ENCODE data around the gene OBSCN.

The OBSCN gene

DNA sequence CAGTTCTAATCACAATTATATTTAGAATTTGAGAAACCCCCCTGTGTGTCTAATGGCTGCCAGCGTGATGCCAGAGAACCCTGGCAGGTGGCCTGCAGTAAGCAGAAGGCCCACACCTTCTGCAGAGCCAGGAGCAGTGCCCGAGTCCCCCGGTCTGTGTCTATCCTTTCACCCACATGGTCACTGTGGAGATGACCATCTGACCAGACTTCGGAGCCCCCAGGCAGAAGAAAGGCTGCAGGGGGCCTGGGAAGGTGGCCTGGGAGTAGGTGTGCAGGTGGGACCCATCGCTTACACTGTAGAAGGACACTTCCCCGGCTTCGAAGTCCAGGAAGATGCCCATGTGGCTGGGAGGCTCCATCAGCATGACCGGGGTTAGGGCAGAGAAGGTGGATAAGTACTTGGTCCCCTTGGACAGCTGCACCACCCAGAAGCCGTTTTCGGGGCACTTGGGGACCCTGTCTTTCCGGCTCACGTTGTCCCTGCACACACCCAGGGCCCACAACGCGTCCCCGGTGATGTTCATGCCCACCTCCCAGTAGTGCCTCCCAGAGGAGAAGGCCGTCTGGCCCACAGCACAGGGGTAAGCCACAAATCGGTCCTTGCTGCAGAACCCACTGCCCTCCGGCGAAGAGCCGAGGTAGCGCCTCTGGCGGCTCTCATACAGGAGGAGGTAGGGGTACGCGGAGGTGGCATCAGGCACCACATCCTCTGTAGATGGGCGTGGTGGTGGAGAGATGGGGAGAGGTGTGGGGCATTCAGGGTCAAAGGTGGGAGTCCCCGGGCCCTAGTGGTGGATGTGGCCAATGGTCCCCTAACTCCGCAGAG is 200.4 kb downstream of the OBSCN start:
- DNase-seq, result no peak

DNA sequence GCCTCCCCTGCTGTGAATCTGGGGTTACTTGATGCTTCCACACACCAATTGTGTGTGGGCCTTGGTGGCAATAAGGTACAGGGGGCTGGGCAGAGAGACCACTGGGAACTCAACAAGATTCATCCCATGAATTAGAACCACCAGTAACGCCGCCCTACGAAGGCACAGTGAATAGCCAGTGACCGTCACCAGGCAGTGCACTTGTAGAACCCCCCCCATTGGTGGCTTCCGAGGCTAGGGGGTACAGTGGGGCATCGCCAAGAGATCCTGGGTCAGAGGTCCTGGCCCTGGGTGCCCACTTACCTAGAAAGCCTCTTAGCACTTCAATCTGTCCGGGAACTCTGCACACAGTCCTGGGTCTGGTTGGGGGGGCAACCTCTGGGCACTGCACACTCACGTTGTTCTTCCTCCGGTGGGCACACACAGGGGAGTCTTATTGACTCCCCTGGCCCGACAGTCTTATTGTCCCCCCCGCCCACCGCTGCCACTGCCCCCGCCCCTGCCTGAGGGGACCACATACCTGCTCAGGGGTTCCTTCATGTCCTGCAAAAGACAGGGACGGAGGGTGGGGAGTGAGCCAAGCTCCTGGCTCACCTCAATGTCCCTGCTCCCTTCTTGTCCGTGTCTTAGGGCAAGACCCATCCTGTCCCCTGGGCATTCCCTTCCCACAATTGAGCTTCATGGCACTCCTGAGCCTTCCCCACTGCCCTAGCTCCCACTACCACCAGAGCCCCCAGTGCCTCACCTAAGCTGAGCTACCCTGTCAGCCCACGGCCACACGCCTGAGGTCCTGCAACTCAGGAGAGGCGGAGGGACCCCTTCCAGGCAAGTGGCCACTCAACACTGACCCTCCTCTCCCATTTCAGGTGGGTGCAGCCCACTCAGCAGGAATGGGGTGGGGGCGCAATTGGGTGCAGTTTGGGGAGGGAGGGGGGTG is 201.3 kb downstream of the OBSCN start:
- no peak for DNase-seq

- DNase-seq, result no peak
These were observed 202.2 kb downstream of the OBSCN start for GRCh38 chr1:228410015-228410414.

DNA sequence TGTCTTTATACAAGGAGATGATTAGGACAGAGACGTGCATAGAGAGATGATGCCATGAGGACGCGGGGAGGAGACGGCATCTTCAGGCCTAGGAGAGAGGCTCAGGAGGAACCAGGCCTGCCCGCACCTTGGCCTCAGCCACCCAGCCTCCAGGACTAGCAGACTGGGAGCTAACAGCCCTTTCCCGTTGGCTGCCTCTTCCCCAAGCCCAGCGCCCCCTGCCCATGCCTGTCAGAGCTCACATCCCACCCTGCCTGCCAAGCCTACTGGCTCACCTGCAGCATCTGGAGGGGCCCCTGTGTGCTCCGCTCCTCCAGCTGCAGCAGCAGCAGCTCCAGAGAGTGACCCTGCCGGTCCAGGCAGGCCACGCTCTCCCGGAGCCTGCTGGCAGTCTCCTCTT is 202.8 kb downstream of the OBSCN start:
- no peak for DNase-seq

DNA sequence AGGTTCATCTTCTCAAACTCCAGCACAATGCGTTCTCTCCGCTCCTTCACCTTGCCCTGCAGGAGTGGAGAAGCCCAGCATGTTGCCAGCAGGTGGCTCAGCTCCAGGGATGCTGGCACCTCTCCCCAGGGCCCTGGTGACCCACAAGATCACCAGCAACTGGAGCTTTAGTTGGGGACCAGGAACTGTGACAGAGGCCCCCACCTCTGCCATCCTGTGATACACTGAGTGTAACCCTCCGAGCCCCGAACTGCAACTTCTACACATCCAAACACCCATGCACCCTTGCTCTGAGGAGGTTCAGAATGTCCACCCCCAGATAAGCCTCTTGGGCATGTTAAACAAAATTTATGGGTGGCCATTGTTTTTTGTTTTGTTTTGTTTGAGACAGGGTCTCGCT is 203.3 kb downstream of the OBSCN start:
- no peak for DNase-seq

GRCh38 chr1:228411548-228412430 is 203.9 kb downstream of the OBSCN start:
- no peak for DNase-seq

DNA sequence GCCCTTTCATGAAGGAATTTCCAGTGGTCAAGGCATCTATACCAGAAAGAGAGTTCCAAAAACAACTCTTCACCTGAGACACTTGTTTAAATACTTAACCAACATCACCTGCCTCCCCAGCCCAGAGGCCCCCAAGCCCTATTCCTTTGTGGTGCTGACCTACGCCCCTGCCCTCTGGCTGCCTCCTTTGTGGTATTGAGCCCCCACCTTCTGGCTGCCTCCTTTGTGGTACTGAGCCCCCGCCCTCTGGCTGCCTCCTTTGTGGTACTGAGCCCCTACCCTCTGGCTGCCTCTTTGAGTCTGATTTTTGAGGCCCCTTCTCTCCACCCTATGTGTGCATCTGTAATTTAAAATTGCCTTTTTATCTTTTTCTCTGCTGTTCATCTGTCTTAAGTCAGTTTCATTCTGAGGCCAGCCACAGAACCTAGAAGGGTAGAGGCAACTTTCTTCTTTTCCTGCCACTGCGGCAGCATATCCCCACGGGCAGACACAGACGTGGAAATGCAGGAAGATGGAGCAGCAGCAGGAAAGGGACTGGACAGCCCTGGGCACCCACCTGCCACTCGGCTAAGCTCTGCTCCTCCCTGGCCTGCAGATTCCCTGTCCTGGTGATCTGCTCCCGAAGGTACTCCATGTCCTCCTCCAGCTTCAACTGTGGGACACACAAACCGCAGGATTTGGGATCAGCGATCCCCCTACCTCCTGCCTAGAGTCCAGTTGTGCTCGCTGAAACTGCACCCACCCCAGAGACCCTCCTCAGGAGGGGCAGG is 205.6 kb downstream of the OBSCN start:
- no peak for DNase-seq

GRCh38 chr1:228414511-228415211 is 206.8 kb downstream of the OBSCN start:
- no peak for DNase-seq

DNA sequence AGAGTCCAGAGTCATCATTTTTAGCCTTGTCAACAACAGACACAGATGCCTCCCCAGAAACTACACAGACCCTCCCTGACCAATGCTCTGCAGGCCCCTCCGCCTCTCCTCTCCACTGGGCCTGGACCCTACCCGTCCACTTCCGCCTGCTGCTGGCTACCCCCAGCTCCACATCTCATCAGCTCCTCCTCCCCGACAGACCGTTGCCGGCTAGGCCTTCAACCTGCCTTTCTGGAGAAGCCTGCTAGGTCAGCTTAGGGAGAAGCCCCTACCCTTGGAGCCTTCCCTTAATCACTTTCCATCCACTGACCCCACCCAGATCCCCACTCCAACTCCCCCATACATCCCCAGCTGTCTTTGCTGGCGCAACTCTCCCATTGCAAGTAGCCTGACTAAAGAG is 207.4 kb downstream of the OBSCN start:
- DNase-seq, result no peak

DNA sequence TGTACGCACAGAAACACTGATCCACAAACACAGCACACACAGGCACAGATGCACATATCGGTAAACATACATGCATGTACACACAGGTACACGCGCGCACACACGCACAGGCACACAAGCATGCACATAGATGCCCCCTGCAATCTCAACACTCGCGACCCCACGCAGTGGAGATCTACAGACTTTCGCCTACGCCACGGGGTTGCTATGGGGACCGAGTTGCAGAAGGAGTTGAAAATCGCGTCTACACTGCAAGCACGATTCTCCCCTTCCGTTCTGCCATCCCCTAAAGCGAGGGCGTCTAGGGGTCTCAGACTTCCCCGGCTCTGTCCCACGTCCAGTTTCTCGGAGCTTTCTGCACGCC is 208.0 kb downstream of the OBSCN start:
- DNase-seq, result peak in 1 of 2 donors; percentile 17

- DNase-seq, result peak; percentile 49 to 54
These were observed 208.5 kb downstream of the OBSCN start, which contains the start of gene TRIM17 for GRCh38 chr1:228416217-228416933. TRIM17 (minus strand) TSS chr1:228416861; CDS start chr1:228415072, 1,789 bp downstream.

- no peak for DNase-seq
These were observed 209.2 kb downstream of the OBSCN start for GRCh38 chr1:228417061-228417460.

GRCh38 chr1:228417483-228418203 is 209.8 kb downstream of the OBSCN start:
- DNase-seq, result no peak

- DNase-seq, result no peak
These were observed 213.4 kb downstream of the OBSCN start for GRCh38 chr1:228420968-228421826.

GRCh38 chr1:228423404-228424053 is 215.7 kb downstream of the OBSCN start:
- DNase-seq, result no peak

- no peak for DNase-seq
These were observed 217.1 kb downstream of the OBSCN start for GRCh38 chr1:228424685-228425660.
